ENCODE results near the gene KIAA1217.

KIAA1217 gene

DNA sequence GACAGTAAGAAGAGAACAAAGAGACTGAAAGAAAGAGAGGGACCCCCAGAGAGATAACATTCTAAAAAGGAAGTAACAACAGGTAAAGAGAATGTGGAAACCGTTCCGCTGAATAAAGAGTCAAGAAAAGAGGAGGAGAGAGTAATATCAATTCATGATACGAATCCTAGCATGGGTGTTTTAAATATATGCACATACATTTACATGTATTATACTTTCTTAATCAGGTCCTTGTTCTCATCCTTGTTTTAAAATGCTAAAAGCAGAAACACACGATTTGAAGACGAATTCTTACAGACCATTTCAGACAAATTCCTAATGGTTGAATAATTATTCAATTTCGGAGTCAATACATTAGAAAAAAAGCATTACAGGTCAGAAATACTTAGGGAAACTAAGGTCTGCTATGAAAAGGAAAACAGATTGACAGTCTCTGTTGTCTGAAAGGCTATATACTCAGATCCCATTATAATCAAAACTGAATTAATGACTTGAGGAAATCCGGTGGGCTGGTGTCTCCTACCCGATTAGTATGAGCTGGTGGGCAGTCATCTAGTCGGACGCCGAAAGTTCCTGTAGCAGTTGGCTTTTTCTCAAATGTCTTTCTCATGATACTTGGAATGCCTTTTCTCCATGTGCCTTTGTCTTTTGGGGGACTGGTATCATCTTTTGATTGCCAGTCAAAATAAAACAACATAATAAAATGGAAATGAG, 387.4 kb downstream of the KIAA1217 start:
- DNase-seq (ENCODE audit: low spot score), result no peak

DNA sequence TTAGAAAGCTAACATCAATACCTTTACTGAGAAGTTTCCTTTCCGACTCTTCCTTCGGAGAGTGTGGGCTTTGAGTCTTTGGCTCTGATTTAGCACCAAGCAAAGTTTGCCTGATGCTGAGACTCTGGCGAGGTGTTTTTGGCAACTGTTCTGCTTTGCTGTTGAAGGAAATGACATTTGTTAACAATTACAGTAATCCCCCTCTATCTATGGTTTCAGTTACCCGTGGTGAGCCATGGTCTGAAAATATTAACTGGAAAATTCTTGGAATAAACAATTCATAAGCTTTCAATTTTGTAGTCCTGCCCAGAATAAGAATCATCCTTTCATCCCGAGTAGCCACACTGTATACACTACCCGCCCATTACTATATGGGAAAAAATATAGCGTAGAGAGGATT, 388.5 kb downstream of the KIAA1217 start:
- DNase-seq (ENCODE audit: low spot score), result no peak
